HepG2 (cell line): ENCODE data around the gene IL17RC. TPM values are rescaled to one million over a fixed set of nuclear protein-coding genes. Genes with fewer than 3 reads are reported as not detected.

Experiments used
- ATAC-seq: fragments of 200-7000 bp; cut with Tn5 transposase; 3 replicates; pipeline ENCODE4 v1.9.1; 2020; ENCODE audit warnings: mild to moderate bottlenecking, moderate library complexity
- BruUV-seq: library from RNA; stranded (reverse); fragments of 400-500 nt; replicated peaks from 2 replicates; lab custom pipeline; 2021; lab: Mats Ljungman, UMichigan
- CTCF ChIA-PET: fragments of 300-600 bp; formaldehyde crosslinking; extraction: SDS; loops from one replicate; lab custom pipeline; 2021; ENCODE audit warnings: low total read pairs, inconsistent platforms, low intra/inter-chr PET ratio; lab: Yijun Ruan, JAX
- POLR2A ChIA-PET: fragments of 350-600 bp; sonication (Branson Sonifier 250); formaldehyde crosslinking; loops from one replicate; lab custom pipeline; 2020; ENCODE audit warnings: antibody characterized with exemption, inconsistent platforms; lab: Yijun Ruan, JAX
- DNase-seq: peaks from one replicate; pipeline ENCODE4 v3.0.0-alpha.2; 2015; ENCODE audit warnings: low spot score
- FAIRE-seq: peaks from 3 replicates; lab custom pipeline; 2011; peaks lifted over from hg19 to GRCh38; lab: Jason Lieb, UNC
- H2AFZ ChIP-seq: one replicate; pipeline ENCODE4 v1.6.1; 2011; ENCODE audit warnings: low read length, inconsistent platforms
- H3K27ac ChIP-seq: fragments of 300-600 bp; 3 replicates; pipeline ENCODE4 v1.8.0; 2011; ENCODE audit warnings: mixed run types, mild to moderate bottlenecking, mixed read lengths, low read length, inconsistent platforms; ENCODE audit not compliant: insufficient read depth; ENCODE audit errors: extremely low read length
- H3K27me3 ChIP-seq, 2 experiments: fragments of 200-600 bp in 1 of 2; 2 replicates in 1 of 2; 3 replicates in 1 of 2; pipeline versions ENCODE4 v1.6.0 to v1.8.0; 2011; ENCODE audit warnings: low read length in 2 of 2, mild to moderate bottlenecking in 2 of 2, moderate library complexity in 2 of 2, inconsistent platforms in 1 of 2; ENCODE audit not compliant: insufficient read depth in 2 of 2, control insufficient read depth in 1 of 2
- H3K36me3 ChIP-seq, 2 experiments: fragments of 200-600 bp in 1 of 2; replicated peaks in 1 of 2; 2 replicates in 1 of 2; 3 replicates in 1 of 2; pipeline versions ENCODE4 v1.5.1 to v1.8.0; 2011; ENCODE audit warnings: low read length in 2 of 2, inconsistent platforms in 1 of 2; ENCODE audit not compliant: insufficient read depth in 2 of 2, control insufficient read depth in 1 of 2
- H3K4me1 ChIP-seq: 2 replicates; pipeline ENCODE4 v1.5.1; 2012; ENCODE audit warnings: low read length, inconsistent platforms; ENCODE audit not compliant: insufficient read depth
- H3K4me2 ChIP-seq: 2 replicates; pipeline ENCODE4 v1.6.0; 2011; ENCODE audit warnings: low read depth, low read length, inconsistent platforms
- H3K4me3 ChIP-seq, 3 experiments: fragments of 200-600 bp in 1 of 3; sonication (generic), shearing (Covaris generic) in 1 of 3; replicated peaks in 1 of 3; 2 replicates each; pipeline ENCODE4 v1.5.1; 2011 to 2016; ENCODE audit warnings: low read length in 3 of 3, inconsistent platforms in 2 of 3, low read depth in 2 of 3, mild to moderate bottlenecking in 2 of 3, control low read depth in 1 of 3, mixed read lengths in 1 of 3; ENCODE audit not compliant: insufficient read depth in 1 of 3
- H3K79me2 ChIP-seq: one replicate; pipeline ENCODE4 v1.6.1; 2011; ENCODE audit warnings: low read length, inconsistent platforms; ENCODE audit not compliant: insufficient read depth
- H3K9ac ChIP-seq: 2 replicates; pipeline ENCODE4 v1.6.0; 2011; ENCODE audit warnings: mild to moderate bottlenecking, low read depth, low read length, inconsistent platforms; ENCODE audit not compliant: insufficient read depth
- H3K9me3 ChIP-seq: 2 replicates; pipeline ENCODE4 v1.5.1; 2012; ENCODE audit warnings: mild to moderate bottlenecking, low read length
- H4K20me1 ChIP-seq: 2 replicates; pipeline ENCODE4 v1.6.0; 2011; ENCODE audit warnings: inconsistent platforms, mild to moderate bottlenecking, low read length, moderate library complexity; ENCODE audit not compliant: insufficient read depth
- DMAP1 ChIP-seq: IDR thresholded peaks from 2 replicates; pipeline ENCODE4 v1.6.1; 2016
- FOXM1 ChIP-seq: sonication (generic); formaldehyde crosslinking; IDR thresholded peaks from 2 replicates; pipeline ENCODE4 v1.5.0; 2020; ENCODE audit warnings: missing genetic modification reagents
- MATR3 ChIP-seq: sonication (generic); formaldehyde crosslinking; IDR thresholded peaks from 2 replicates; pipeline ENCODE4 v1.4.0; 2020; ENCODE audit warnings: missing genetic modification reagents
- MXD3 ChIP-seq: IDR thresholded peaks from 2 replicates; pipeline ENCODE4 v1.6.1; 2016; ENCODE audit warnings: mild to moderate bottlenecking, missing biosample characterization, missing genetic modification reagents
- NFRKB ChIP-seq: fragments of 450-650 bp; IDR thresholded peaks from 2 replicates; pipeline ENCODE4 v1.6.1; 2017
- SNAI1 ChIP-seq: sonication (generic); formaldehyde crosslinking; IDR thresholded peaks from 2 replicates; pipeline ENCODE4 v1.5.0; 2020; ENCODE audit warnings: mild to moderate bottlenecking, missing genetic modification reagents, borderline replicate concordance
- SP140L ChIP-seq: sonication (generic); formaldehyde crosslinking; IDR thresholded peaks from 2 replicates; pipeline ENCODE4 v1.4.0; 2020; ENCODE audit warnings: missing genetic modification reagents, borderline replicate concordance
- ZFAT ChIP-seq: sonication (generic); formaldehyde crosslinking; conservative IDR thresholded peaks from 2 replicates; pipeline ENCODE4 v1.8.1; 2023; ENCODE audit warnings: missing genetic modification reagents, inconsistent platforms
- ZNF24 ChIP-seq: fragments of 450-650 bp; IDR thresholded peaks from 2 replicates; pipeline ENCODE4 v1.6.1; 2017; ENCODE audit warnings: antibody characterized with exemption, mild to moderate bottlenecking
- ZNF546 ChIP-seq: sonication (generic); formaldehyde crosslinking; conservative IDR thresholded peaks from 2 replicates; pipeline ENCODE4 v1.8.1; 2023; ENCODE audit warnings: mild to moderate bottlenecking, missing genetic modification reagents
- ZNF619 ChIP-seq: sonication (generic); formaldehyde crosslinking; IDR thresholded peaks from 2 replicates; pipeline ENCODE4 v1.4.0; 2020; ENCODE audit warnings: mild to moderate bottlenecking, missing genetic modification reagents
- ZNF660 ChIP-seq: sonication (generic); formaldehyde crosslinking; IDR thresholded peaks from 2 replicates; pipeline ENCODE4 v1.5.1; 2020; ENCODE audit warnings: mild to moderate bottlenecking, low read depth, missing genetic modification reagents, borderline replicate concordance
- WGBS: methylation state at CpG from one replicate; pipeline ENCODE4 v1.1.6; 2017; ENCODE audit warnings: low lambda C conversion rate; 5-methylcytosine and 5-hydroxymethylcytosine counted together
- in situ Hi-C: cut with HindIII; loops from 2 replicates; pipeline ENCODE4 v1.10.0; 2017; ENCODE audit warnings: low pct_unique_long_range_greater_than_20kb; ENCODE audit not compliant: extremely low pct_ligation_motif_present
- intact Hi-C: fragments of 100-400 bp; cut with micrococcal nuclease; formaldehyde crosslinking; loops from one replicate; pipeline ENCODE4 v1.10.0; 2022; ENCODE audit not compliant: unreplicated experiment
- polyA plus RNA-seq, 8 experiments: library from polyadenylated mRNA; depleted of rRNA in 3 of 8; stranded (reverse) in 7 of 8; unstranded in 1 of 8; fragments of >200 nt; fragmentation: Illumina TruSeq in 4 of 8; extraction: Trizol in 4 of 8; gene quantifications; 2 replicates each; pipeline versions ENCODE4 v1.2.1 to v1.2.3, GENCODE V29; 2011 to 2016; ENCODE audit warnings: low read depth in 4 of 8, missing spikeins in 1 of 8, mixed read lengths in 1 of 8; ENCODE audit not compliant: insufficient read depth in 1 of 8
- total RNA-seq, 5 experiments: library from RNA; depleted of rRNA; stranded (reverse); fragments of >200 nt; fragmentation: Illumina TruSeq; extraction: Trizol; gene quantifications; 2 replicates each; pipeline ENCODE4 v1.2.3, GENCODE V29; 2016; ENCODE audit warnings: low read depth in 1 of 5

Gene IL17RC
- total and polyA plus RNA-seq, 2 of the 13 experiments (the other 11 are each of a cell fraction or from before 2014, with no cell fraction given), result 20.7 to 24.0 TPM

- Histone ChIP-seq H3K9ac (no peak overlapping the region), H2AFZ (no peak overlapping the region), H3K27me3 (no peaks in the 10 kb centered on the region), H3K27ac (no peak overlapping the region), H4K20me1 (no peaks in the 10 kb centered on the region), H3K4me3 (no peak overlapping the region), H3K79me2 (peaks cover 2% of the 10 kb centered on the region), H3K4me2 (no peak overlapping the region), H3K4me1 (peaks cover 26% of the 10 kb centered on the region), H3K36me3 (peaks cover 6 to 26% of the 10 kb centered on the region in 2 experiments; a peak in 4 of 5 replicates), H3K9me3 (no peaks in the 10 kb centered on the region)
- ChIA-PET POLR2A (no interaction called here), CTCF (no interaction called here)
- in situ Hi-C loops (no loop called here), intact Hi-C loops (loop anchor here (10.0 kb wide), 1 partner anchor 64 kb away; no protein-coding TSS in a partner anchor)
- ATAC-seq, result no peak
- DNase-seq, result no peak
- BruUV-seq, result no TSS peak
- over 99% methylated on average over 9 of the region's 10 CpGs for WGBS
- no peak for FAIRE-seq
- no peak for TF ChIP-seq SP140L (CRISPR knock-in tag)
- no peak for TF ChIP-seq ZNF619 (CRISPR knock-in tag)
- no peak for TF ChIP-seq ZFAT (CRISPR knock-in tag)
- TF ChIP-seq ZNF660 (CRISPR knock-in tag), result no peak
- no peak for TF ChIP-seq DMAP1 (CRISPR knock-in tag)
- TF ChIP-seq NFRKB, result no peak
- no peak for TF ChIP-seq ZNF24
- no peak for TF ChIP-seq ZNF546
- no peak for TF ChIP-seq MATR3
- no peak for TF ChIP-seq SNAI1 (CRISPR knock-in tag)
- TF ChIP-seq MXD3 (CRISPR knock-in tag), result no peak
- no peak for TF ChIP-seq FOXM1 (CRISPR knock-in tag)
Measured at GRCh38 chr3:9940746-9941145, 23.8 kb downstream of the IL17RC start.
